Keratinocyte (primary cell): Measurements from ENCODE around the gene TRIM66. TPM values are rescaled to one million over a fixed set of nuclear protein-coding genes. Genes with fewer than 3 reads are reported as not detected.

ENCODE experiments used
- DNase-seq: peaks from one replicate; pipeline ENCODE4 v3.0.0-alpha.2; 2011; ENCODE audit warnings: low read depth, missing footprints, low spot score
- FAIRE-seq: peaks from 2 replicates; lab custom pipeline; 2011; peaks lifted over from hg19 to GRCh38; lab: Jason Lieb, UNC
- H2AFZ ChIP-seq: 2 replicates; pipeline ENCODE4 v1.6.0; 2012; ENCODE audit warnings: low read length, control low read depth, inconsistent platforms; ENCODE audit not compliant: control insufficient read depth
- H3K27ac ChIP-seq: 2 replicates; pipeline ENCODE4 v1.5.1; 2011; ENCODE audit warnings: low read length; ENCODE audit not compliant: control insufficient read depth, insufficient read depth
- H3K27me3 ChIP-seq: 3 replicates; pipeline ENCODE4 v1.6.0; 2011; ENCODE audit warnings: low read length; ENCODE audit not compliant: control insufficient read depth, insufficient read depth; ENCODE audit errors: extremely low read depth
- H3K36me3 ChIP-seq, 2 experiments: 2 replicates in 1 of 2; 3 replicates in 1 of 2; pipeline ENCODE4 v1.5.1; 2011; ENCODE audit warnings: low read length in 2 of 2, mild to moderate bottlenecking in 1 of 2; ENCODE audit not compliant: control insufficient read depth in 2 of 2, insufficient read depth in 2 of 2; ENCODE audit errors: extremely low read depth in 1 of 2
- H3K4me1 ChIP-seq: 3 replicates; pipeline ENCODE4 v1.5.1; 2011; ENCODE audit warnings: low read length; ENCODE audit not compliant: control insufficient read depth, insufficient read depth; ENCODE audit errors: extremely low read depth
- H3K4me2 ChIP-seq: 3 replicates; pipeline ENCODE4 v1.6.0; 2011; ENCODE audit warnings: low read depth, low read length; ENCODE audit not compliant: control insufficient read depth, insufficient read depth; ENCODE audit errors: extremely low read depth
- H3K4me3 ChIP-seq, 3 experiments: fragments of 200-600 bp in 1 of 3; sonication (generic) in 1 of 3; 2 replicates in 2 of 3; 3 replicates in 1 of 3; pipeline ENCODE4 v1.5.1; 2011 to 2016; ENCODE audit warnings: low read length in 3 of 3, mild to moderate bottlenecking in 3 of 3, control low read depth in 2 of 3, inconsistent platforms in 1 of 3, low read depth in 1 of 3, mixed read lengths in 1 of 3, mixed run types in 1 of 3, moderate library complexity in 1 of 3; ENCODE audit not compliant: control insufficient read depth in 2 of 3, insufficient read depth in 2 of 3; ENCODE audit errors: extremely low read depth in 1 of 3
- H3K79me2 ChIP-seq: 2 replicates; pipeline ENCODE4 v1.6.0; 2012; ENCODE audit warnings: low read length; ENCODE audit not compliant: control insufficient read depth, insufficient read depth
- H3K9ac ChIP-seq: 3 replicates; pipeline ENCODE4 v1.6.0; 2011; ENCODE audit warnings: low read length; ENCODE audit not compliant: control insufficient read depth, insufficient read depth; ENCODE audit errors: extremely low read depth
- H3K9me1 ChIP-seq: 3 replicates; pipeline ENCODE4 v1.6.0; 2011; ENCODE audit warnings: low read length; ENCODE audit not compliant: control insufficient read depth, insufficient read depth; ENCODE audit errors: extremely low read depth
- H3K9me3 ChIP-seq: 2 replicates; pipeline ENCODE4 v1.5.1; 2012; ENCODE audit warnings: low read depth, low read length; ENCODE audit not compliant: control insufficient read depth
- H4K20me1 ChIP-seq: 3 replicates; pipeline ENCODE4 v1.6.0; 2011; ENCODE audit warnings: low read length; ENCODE audit not compliant: control insufficient read depth, insufficient read depth; ENCODE audit errors: extremely low read depth
- CTCF ChIP-seq, 3 experiments: IDR thresholded peaks in 1 of 3; conservative IDR thresholded peaks in 1 of 3; optimal IDR thresholded peaks in 1 of 3; 2 replicates in 2 of 3; 3 replicates in 1 of 3; pipeline versions ENCODE3 to v1.5.1; 2011; ENCODE audit warnings: low read length in 3 of 3, mild to moderate bottlenecking in 3 of 3, moderate library complexity in 2 of 3, control low read depth in 1 of 3, inconsistent platforms in 1 of 3; ENCODE audit not compliant: insufficient read depth in 2 of 3; ENCODE audit errors: extremely low read depth in 1 of 3
- EZH2 ChIP-seq: IDR thresholded peaks from one replicate; pipeline ENCODE4 v1.6.1; 2012; ENCODE audit warnings: inconsistent platforms, mild to moderate bottlenecking, low read length, moderate library complexity
- dilution Hi-C: fragments of 300-500 bp; cut with MboI; formaldehyde crosslinking; loops from one replicate; pipeline ENCODE4 v1.7.0; 2020; ENCODE audit warnings: low sequenced_read_pairs; ENCODE audit not compliant: extremely low pct_ligation_motif_present
- polyA plus RNA-seq, 5 experiments: library from polyadenylated mRNA; depleted of rRNA in 3 of 5; stranded (reverse) in 3 of 5; stranded (forward) in 1 of 5; unstranded in 1 of 5; fragments of >200 nt; gene quantifications; 1 replicate in 1 of 5; 2 replicates in 3 of 5; 3 replicates in 1 of 5; pipeline versions ENCODE4 v1.2.1 to v1.2.3, GENCODE V29; 2011 to 2012; ENCODE audit warnings: missing spikeins in 2 of 5, low read depth in 1 of 5, low replicate concordance in 1 of 5

TRIM66 gene
- polyA plus RNA-seq, 1 donor (not counting 4 experiments of a cell fraction or from before 2014, with no cell fraction given) = 5.1 TPM

GRCh38 chr11:8636127-8636526 is 46.3 kb downstream of the TRIM66 start:
- TF ChIP-seq EZH2 (no peak), CTCF (optimal IDR thresholded peaks at IDR 0.05 in 1 of 3, IDR thresholded peaks at IDR 0.05 in 1 of 3, conservative IDR thresholded peaks at IDR 0.05 in 1 of 3; ENCODE audit: extremely low read depth in 1 of 3, insufficient read depth in 2 of 3, low read length in 3 of 3) (no peak)
- no peak overlapping the region for H2AFZ ChIP-seq
- no peaks in the 10 kb centered on the region for H3K4me1 ChIP-seq
- no peaks in the 10 kb centered on the region for H4K20me1 ChIP-seq
- dilution Hi-C loops = no loop called here
- no peak for DNase-seq
- no peak overlapping the region for H3K27ac ChIP-seq
- FAIRE-seq = no peak
- no peaks in the 10 kb centered on the region for H3K79me2 ChIP-seq
- no peak overlapping the region for H3K4me2 ChIP-seq
- peaks cover 12 to 19% of the 10 kb centered on the region in 2 experiments for H3K36me3 ChIP-seq
- H3K4me3 ChIP-seq = no peak overlapping the region
- no peak overlapping the region for H3K9ac ChIP-seq
- H3K9me1 ChIP-seq = no peaks in the 10 kb centered on the region
- no peaks in the 10 kb centered on the region for H3K9me3 ChIP-seq
- no peaks in the 10 kb centered on the region for H3K27me3 ChIP-seq

- FAIRE-seq (no peak), DNase-seq (no peak)
- no peaks in the 10 kb centered on the region for H3K79me2 ChIP-seq
- no peaks in the 10 kb centered on the region for H3K9me3 ChIP-seq
- TF ChIP-seq EZH2 (no peak), CTCF (optimal IDR thresholded peaks at IDR 0.05 in 1 of 3, IDR thresholded peaks at IDR 0.05 in 1 of 3, conservative IDR thresholded peaks at IDR 0.05 in 1 of 3; ENCODE audit: extremely low read depth in 1 of 3, insufficient read depth in 2 of 3, low read length in 3 of 3) (no peak)
- no peak overlapping the region for H3K4me2 ChIP-seq
- H2AFZ ChIP-seq = no peak overlapping the region
- no peaks in the 10 kb centered on the region for H3K27me3 ChIP-seq
- H3K4me3 ChIP-seq = no peak overlapping the region
- no peak overlapping the region for H3K9ac ChIP-seq
- no peaks in the 10 kb centered on the region for H3K4me1 ChIP-seq
- H3K9me1 ChIP-seq = no peaks in the 10 kb centered on the region
- peaks cover 9 to 13% of the 10 kb centered on the region in 2 experiments for H3K36me3 ChIP-seq
- no peak overlapping the region for H3K27ac ChIP-seq
- dilution Hi-C loops = no loop called here
- no peaks in the 10 kb centered on the region for H4K20me1 ChIP-seq
Measured at GRCh38 chr11:8634498-8634897, 48.0 kb downstream of the TRIM66 start.
